Calu3 (cell line): ENCODE data around the gene PPP1R3F. TPM values are rescaled to one million over a fixed set of nuclear protein-coding genes. Genes with fewer than 3 reads are reported as not detected.

ENCODE experiments used
- BruUV-seq: library from RNA; stranded (reverse); fragments of 400-500 nt; replicated peaks from 2 replicates; lab custom pipeline; 2021; lab: Mats Ljungman, UMichigan
- CTCF ChIA-PET: fragments of 300-600 bp; sonication (Branson Sonifier 250); formaldehyde crosslinking; loops from one replicate; lab custom pipeline; 2022; ENCODE audit warnings: antibody characterized with exemption; lab: Charles Lee
- DNase-seq: peaks from one replicate; pipeline ENCODE4 v3.0.0; 2022
- H3K27ac Mint-ChIP-seq: one replicate; pipeline ENCODE4 v1.8.0; 2022; ENCODE audit warnings: mixed read lengths; ENCODE audit not compliant: unreplicated experiment
- H3K27me3 Mint-ChIP-seq: one replicate; pipeline ENCODE4 v1.8.0; 2022; ENCODE audit warnings: mixed read lengths; ENCODE audit not compliant: unreplicated experiment
- H3K36me3 Mint-ChIP-seq: one replicate; pipeline ENCODE4 v1.8.0; 2022; ENCODE audit warnings: mild to moderate bottlenecking, moderate library complexity, mixed read lengths; ENCODE audit not compliant: insufficient read depth, unreplicated experiment
- H3K4me1 Mint-ChIP-seq: one replicate; pipeline ENCODE4 v1.8.0; 2022; ENCODE audit warnings: mild to moderate bottlenecking, low read depth, mixed read lengths; ENCODE audit not compliant: unreplicated experiment
- H3K4me3 Mint-ChIP-seq: one replicate; pipeline ENCODE4 v1.8.0; 2022; ENCODE audit warnings: mild to moderate bottlenecking, low read depth, moderate library complexity, mixed read lengths; ENCODE audit not compliant: unreplicated experiment
- H3K9me3 Mint-ChIP-seq: one replicate; pipeline ENCODE4 v1.8.0; 2022; ENCODE audit warnings: low read depth, mixed read lengths; ENCODE audit not compliant: unreplicated experiment
- CTCF ChIP-seq: fragments of 200-600 bp; IDR thresholded peaks from one replicate; pipeline ENCODE4 v1.8.0; 2022; ENCODE audit warnings: antibody characterized with exemption; ENCODE audit not compliant: unreplicated experiment
- intact Hi-C: fragments of 100-400 bp; cut with micrococcal nuclease; formaldehyde crosslinking; loops from one replicate; pipeline ENCODE4 v1.10.0; 2022; ENCODE audit not compliant: unreplicated experiment
- total RNA-seq: library from RNA; stranded (reverse); gene quantifications from 2 replicates; pipeline ENCODE4 v1.2.3, GENCODE V29; 2022

PPP1R3F gene
- total RNA-seq, 1 experiment from 2014 or later: 18.8 TPM

GRCh38 chrX:49231333-49232000 is 38.1 kb upstream of the PPP1R3F start:
- no peak for TF ChIP-seq CTCF
- BruUV-seq: no TSS peak
- Mint-ChIP-seq H3K4me3 (peak overlapping the region; percentile 58), H3K27ac (no peak overlapping the region), H3K27me3 (peaks cover 6% of the 10 kb centered on the region), H3K36me3 (peaks cover 19% of the 10 kb centered on the region), H3K9me3 (no peaks in the 10 kb centered on the region), H3K4me1 (no peaks in the 10 kb centered on the region)
- DNase-seq: no peak
- CTCF ChIA-PET: no interaction called here
- intact Hi-C loops: no loop called here

GRCh38 chrX:49232525-49232924 is 37.1 kb upstream of the PPP1R3F start:
- H3K36me3 Mint-ChIP-seq: peaks cover 25% of the 10 kb centered on the region
- TF ChIP-seq CTCF: no peak
- no peaks in the 10 kb centered on the region for H3K27me3 Mint-ChIP-seq
- H3K4me3 Mint-ChIP-seq: no peak overlapping the region
- no peaks in the 10 kb centered on the region for H3K4me1 Mint-ChIP-seq
- no peak overlapping the region for H3K27ac Mint-ChIP-seq
- H3K9me3 Mint-ChIP-seq: no peaks in the 10 kb centered on the region
- BruUV-seq: no TSS peak
- intact Hi-C loops: no loop called here
- DNase-seq: no peak
- CTCF ChIA-PET: no interaction called here

- intact Hi-C loops: no loop called here
- BruUV-seq: no TSS peak
- CTCF ChIA-PET: no interaction called here
- Mint-ChIP-seq H3K4me3 (no peak within 1 kb of the TSS), H3K27me3 (no peaks in the 10 kb centered on the region), H3K9me3 (no peaks in the 10 kb centered on the region), H3K4me1 (no peaks in the 10 kb centered on the region), H3K27ac (no peak within 1 kb of the TSS), H3K36me3 (peaks cover 25% of the 10 kb centered on the region)
- DNase-seq: no peak
- TF ChIP-seq CTCF: no peak
Measured at GRCh38 chrX:49233176-49233575, 36.4 kb upstream of the PPP1R3F start, which contains the start of gene CACNA1F. Gene CACNA1F (minus strand): TSS chrX:49233340. CDS start chrX:49233309, 31 bp downstream.

- Mint-ChIP-seq H3K27me3 (no peaks in the 10 kb centered on the region), H3K27ac (no peak overlapping the region), H3K9me3 (no peaks in the 10 kb centered on the region), H3K4me1 (no peaks in the 10 kb centered on the region), H3K36me3 (peaks cover 25% of the 10 kb centered on the region), H3K4me3 (no peak overlapping the region)
- CTCF ChIA-PET: interaction anchor here (0.7 kb wide), 1 partner anchor 1192 kb away, joined by 4 read pairs; no protein-coding TSS in a partner anchor
- BruUV-seq: no TSS peak
- intact Hi-C loops: no loop called here
- no peak for DNase-seq
- TF ChIP-seq CTCF: no peak
Measured at GRCh38 chrX:49233887-49234555, 35.6 kb upstream of the PPP1R3F start.
